Ureter (tissue), 1 donor: ENCODE measurements around the gene SLC7A5. TPM values are rescaled to one million over a fixed set of nuclear protein-coding genes. Genes with fewer than 3 reads are reported as not detected.
"Not testable (repeated sequence)": the region's sequence is repeated elsewhere in the genome, so short reads cannot be mapped to it uniquely, and the experiment has no call there.

Source experiments
- DNase-seq: peaks from one replicate; pipeline ENCODE4 v3.0.0-alpha.2; 2020; ENCODE audit warnings: low spot score
- total RNA-seq: library from RNA; stranded (reverse); gene quantifications from one replicate; pipeline ENCODE4 v1.2.4, GENCODE V29; 2023
- donor health status: DM: yes; HTN: yes; CAD: no.

The SLC7A5 gene
- total RNA-seq, 1 donor from 2014 or later: 91.8 TPM

DNA sequence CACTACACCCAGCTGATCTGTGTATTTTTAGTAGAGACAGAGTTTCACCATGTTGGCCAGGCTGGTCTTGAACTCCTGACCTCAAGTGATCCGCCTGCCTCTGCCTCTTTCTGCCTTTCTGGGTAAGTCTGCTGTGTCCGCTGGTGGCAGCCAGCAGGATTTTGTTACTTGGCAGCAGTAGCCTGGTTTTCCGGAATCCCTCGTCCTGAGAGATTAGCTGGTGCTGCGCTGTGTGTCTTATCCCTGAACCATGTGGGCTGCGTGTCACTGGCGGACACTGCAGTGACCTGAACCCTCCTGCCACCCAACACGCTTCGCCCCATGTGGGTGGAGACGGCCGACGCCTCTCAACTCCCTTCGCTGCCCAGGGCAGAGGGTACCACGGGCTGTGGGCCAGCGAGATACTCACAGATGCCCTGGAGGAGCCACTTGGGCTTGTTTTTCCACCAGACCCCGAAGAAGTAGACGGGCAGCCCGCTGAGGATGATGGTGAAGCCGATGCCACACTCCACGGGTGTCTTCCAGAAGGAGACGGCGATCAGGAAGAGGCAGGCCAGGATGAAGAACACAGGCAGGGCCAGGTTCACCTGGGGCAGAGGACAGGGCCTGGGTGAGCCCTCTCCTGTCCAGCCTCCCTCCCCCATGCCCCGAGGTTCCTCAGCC lies 35.2 kb downstream of the SLC7A5 start:
- no peak for DNase-seq

DNA sequence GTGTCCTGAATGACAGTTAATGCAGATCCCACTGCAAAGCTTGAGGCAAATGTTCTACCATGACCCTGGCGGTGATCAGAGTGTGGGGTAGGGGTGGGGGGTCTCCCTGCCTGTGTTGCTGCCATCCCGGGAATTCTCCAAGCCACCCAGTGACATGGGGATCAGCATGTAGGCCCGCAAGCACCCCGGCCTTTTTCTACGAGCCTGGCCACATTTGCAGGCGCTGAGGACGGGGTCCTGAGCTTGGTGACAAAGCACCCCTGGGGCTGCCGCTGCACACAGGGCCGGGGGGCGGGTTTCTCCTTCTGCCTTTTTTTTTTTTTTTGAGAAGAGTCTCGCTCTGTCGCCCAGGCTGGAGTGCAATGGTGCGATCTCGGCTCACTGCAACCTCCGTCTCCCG lies 35.8 kb downstream of the SLC7A5 start:
- no peak for DNase-seq

DNA sequence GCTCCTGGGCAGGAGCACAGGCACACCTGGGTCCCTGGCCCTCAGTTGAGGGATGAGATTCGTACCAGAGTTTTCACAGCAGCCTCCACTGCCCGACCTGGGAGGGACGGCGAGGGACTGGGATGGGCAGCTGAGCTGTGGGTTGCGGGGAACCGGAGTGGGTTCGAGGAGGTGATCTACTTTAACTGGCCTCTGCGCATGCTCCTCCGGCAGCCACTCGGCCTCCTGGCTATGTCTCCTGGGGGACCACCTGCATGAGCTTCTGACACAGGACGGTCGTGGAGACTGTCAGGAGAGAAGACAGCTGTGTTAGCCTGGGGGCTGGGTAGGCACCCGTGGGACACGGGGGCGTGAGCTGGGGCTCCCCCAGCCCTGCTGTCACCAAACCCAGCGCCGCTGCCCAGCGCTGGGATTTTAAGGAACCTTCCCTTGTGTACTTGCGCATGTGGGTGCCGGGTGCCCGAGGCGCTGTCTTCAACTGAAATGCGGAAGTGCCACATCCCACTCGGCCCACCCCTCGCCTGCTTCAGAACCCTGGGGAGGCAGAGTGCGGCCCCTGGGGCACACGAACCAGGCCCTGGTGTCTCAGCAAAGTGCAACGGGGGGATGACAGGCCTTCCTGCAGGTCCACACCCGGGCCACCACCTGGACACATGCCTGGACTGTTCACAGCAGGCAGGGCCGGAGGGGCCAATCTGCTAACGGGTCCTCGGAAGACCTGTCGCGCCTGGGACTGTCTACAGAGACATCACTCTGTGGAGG lies 36.4 kb downstream of the SLC7A5 start:
- DNase-seq: no peak

GRCh38 chr16:87832137-87832527 lies 37.2 kb downstream of the SLC7A5 start:
- no peak for DNase-seq

DNA sequence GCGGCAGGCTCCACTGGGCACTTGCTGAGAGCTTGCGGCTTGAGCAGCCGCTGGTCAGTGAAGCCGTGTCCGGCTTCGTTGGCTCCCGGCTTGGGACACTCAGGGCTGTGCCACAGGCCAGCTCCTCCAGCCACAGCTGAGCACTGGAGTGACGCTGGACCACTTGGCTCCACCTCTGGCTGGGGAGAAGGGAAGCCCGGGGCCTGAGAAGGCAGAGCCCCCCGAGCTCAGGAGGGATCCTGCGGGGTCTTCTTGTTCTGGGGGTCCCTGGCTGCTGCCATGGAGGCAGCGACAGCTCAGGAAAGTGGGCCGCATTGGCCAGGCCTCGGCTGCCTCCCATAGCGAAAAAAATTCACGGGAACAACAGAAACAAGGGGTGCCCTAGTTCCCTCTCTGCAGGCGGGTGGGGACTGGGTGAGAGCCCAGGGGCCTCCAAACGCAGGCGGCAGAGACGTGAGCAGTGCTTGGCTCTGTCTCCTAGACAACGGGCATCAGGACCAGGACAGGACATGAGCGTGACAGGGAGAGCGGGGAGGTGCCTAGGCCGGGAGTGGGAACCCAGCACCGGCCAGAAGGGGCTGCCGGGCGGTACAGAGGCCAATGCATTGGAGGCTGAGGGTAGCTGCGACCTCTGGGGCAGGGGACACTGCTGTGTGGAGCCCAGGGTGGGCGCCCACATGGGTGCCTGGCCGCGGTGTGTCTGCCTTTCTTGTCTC lies 37.7 kb downstream of the SLC7A5 start:
- DNase-seq: no peak

- no peak for DNase-seq
Observed at GRCh38 chr16:87830673-87831420, 38.5 kb downstream of the SLC7A5 start.

GRCh38 chr16:87829988-87830672 lies 39.2 kb downstream of the SLC7A5 start:
- DNase-seq: no peak

GRCh38 chr16:87829622-87829980 lies 39.7 kb downstream of the SLC7A5 start:
- DNase-seq: no peak

- DNase-seq: no peak
Observed at GRCh38 chr16:87828907-87829621, 40.2 kb downstream of the SLC7A5 start.

- DNase-seq: no peak
Observed at GRCh38 chr16:87828071-87828906, 41.0 kb downstream of the SLC7A5 start.

DNA sequence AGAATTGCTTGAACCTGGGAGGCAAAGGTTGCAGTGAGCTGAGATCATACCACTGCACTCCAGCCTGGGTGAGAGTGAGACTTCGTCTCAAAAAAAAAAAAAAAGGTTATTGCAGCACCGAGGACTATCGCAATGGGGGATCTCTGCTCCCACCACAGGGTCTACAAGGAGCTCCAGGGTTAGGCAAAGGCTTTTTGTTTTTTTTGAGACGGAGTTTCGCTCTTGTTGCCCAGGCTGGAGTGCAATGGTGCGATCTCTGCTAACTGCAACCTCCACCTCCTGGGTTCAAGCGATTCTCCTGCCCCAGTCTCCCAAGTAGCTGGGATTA lies 41.8 kb downstream of the SLC7A5 start:
- DNase-seq: not testable (repeated sequence)

DNA sequence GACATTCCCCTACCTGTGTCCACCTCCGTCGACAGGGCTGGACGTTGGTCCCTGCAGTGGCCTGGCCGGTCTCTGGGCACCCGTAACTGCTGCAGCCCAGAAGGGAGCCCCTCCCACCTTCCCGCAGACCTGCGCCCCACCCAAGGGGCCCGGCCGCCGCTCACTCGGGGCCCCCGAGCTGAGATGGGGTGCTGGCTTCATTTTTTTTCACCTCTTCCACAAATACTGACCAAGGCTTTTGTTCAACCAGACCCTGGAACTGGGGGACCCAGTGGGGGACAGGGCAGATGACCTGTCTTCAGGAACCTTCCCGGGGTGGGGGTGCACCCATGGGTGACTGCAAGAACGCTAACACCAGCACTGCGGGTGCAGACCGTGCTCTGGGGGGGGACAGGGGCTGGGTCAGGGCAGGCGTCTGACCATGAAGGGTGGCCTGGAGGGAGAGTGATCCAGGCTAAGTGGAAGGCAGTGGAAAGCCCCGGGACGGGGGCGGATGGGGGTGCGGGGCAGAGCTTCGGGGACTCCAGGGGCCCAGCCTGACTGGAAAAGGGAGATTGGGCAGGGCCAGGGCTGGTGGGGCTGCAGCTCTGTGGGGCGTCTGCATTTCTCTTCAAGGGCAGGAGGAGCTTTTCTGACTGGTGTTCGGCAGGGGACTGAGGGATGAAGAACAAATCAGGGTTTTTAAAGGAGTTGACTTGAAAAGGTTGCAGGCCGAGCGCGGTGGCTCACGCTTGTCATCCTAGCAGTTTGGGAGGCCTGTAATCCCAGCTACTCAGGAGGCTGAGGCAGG lies 42.3 kb downstream of the SLC7A5 start:
- DNase-seq: no peak

DNA sequence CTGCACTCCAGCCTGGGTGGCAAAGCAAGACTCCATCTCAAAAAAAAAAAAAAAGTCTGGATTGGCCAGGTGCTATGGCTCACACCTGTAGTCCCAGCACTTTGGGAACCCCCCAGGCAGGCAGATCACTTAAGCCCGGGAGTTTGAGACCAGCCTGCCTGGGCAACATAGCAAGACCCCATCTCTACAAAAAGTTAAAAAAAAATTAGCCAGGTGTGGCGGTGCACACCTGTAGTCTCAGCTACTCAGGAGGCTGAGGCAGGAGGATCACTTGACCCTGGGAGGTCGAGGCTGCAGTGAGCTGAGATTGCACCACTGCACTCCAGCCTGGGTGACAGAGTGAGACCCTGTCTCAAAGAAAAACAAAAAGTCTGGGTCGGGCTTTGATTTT lies 42.9 kb downstream of the SLC7A5 start:
- not testable (repeated sequence) for DNase-seq

DNA sequence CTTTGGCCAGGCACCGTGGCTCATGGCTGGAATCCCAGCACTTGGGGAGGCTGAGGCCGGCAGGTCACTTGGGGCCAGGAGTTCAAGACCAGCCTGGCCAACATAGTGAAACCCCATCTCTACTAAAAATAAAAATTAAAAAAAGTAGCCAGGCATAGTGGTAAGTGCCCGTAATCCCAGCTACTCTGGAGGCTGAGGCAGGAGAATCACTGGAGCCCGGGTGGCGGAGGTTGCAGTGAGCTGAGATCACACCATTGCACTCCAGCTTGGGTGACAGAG lies 43.5 kb downstream of the SLC7A5 start:
- DNase-seq: not testable (repeated sequence)

DNA sequence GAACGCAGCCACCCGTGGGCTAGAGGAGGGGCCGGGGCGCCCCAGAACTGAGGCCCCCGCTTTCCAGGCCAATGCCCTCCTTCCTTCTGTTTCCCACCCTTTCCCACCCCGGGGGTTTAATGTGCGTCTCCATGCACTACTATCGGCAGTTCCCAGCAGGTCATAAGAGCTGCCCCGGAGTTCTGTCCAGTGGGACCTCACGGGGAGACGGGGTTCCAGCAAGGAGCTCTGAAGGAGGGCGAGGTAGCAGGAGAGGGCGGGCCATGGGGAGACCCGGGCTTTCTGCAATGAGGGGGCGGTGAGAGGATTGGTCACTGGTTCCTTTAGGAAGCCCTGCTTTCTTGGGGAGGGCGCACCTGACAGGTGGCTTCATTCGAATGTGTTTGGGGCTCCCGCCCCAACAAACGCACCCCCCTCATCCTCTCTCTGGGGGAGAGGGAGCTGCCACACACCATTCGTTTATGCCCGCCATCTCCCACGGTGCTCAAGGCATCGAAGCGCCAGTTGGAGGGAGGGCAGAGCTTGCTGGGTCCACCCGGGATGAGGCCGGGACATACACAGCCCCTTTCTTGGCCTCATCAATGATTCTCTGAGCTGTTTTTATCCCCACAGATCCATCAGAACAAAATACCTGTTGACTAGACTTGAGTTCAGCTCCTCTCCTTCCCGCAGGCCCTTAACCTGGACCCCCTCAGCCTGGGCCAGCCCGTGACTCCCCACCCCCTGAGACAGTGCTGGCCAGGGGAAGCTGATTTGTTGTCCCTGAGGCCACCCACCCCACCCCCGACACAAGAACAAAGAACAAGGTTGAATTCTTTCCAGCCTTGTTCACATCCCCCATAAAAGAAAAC lies 44.1 kb downstream of the SLC7A5 start:
- DNase-seq: no peak

DNA sequence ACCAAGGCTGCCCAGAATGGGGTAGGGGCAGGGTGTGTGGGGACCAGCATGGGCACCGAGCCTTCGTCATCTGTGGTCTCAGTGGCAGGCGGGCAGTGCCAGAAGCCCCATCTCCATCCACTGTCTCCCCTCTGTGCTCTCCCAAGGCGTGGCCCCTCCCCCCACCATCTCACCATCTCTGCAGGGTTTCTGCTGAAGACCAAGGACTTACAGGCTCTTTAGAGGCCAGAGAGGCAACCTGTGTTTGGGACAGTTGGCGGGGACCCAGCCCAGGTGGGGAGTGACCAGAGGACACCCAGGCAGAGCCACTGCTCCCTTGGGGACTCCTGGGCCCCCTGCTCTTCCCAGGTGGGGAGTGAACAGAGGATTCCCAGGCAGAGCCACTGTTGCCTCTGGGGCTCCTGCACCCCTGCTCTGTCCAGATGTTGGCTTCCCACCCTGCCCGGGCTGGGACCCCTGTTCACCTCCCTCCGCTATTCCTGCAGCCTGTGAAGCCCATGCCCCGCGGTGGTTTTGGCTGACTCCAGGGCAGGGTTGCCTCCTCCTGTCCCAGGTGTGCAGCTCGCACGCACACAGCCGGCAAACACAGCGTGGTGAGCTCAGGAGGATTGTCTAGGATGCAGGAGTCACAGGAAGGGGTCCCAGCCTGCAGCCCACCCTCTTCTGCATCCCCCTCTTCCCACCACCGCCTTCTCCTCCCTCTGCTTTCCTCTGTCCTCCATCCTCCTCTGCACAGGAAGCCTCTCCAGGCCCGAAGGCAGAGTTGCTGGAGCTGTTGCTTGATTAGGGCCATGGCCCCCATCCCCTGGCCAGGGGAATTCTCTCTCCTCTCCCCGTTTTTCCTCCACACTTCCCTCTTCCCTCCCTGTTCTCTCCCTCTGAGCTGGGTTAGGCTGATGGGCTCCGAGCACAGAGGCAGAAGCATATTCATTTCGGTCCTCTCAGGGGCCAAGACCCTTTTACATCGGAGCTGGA lies 45.0 kb downstream of the SLC7A5 start:
- no peak for DNase-seq

DNA sequence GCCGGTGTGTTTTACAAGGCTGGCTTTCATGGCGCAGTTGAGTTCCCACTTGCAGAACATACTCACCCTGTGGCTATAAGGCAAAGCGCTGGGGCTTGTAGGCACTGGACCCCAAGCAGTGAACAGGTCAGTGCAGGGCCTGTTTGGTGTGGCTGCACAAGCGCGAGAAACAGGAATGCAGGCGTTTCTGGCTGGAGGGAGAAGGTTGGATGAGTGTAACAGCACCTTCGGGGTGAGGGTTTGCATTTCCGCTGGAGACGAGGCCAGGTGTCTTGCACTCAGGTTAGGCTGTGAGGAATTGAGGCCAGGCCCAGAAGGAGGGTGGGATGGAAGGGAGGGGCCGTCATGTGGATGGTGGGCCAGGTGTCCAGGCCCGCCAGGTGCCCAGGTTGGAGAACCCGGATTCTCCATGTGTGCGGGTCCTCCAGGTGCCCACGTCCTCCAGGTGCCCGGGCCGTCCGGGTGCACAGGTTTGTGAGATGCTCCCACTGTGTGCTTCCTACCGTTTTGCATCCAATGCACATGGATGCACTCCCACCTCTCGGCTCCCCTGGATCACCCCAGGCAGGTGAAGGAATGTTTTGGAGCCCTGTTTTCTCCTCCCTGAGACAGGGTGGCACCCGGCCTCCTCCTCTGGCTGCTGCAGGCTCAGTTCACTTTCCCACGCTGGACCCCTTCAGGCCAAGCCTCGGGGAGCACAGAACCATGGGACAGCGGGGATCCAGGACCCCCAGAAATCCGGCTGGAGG lies 46.0 kb downstream of the SLC7A5 start:
- DNase-seq: no peak
